SK-N-SH (cell line): ENCODE results near the gene CLASP1.

Experiments used
- CHD2 ChIP-seq: fragments of 150-350 bp; IDR thresholded peaks from 2 replicates; pipeline ENCODE4 v1.6.1; 2018; ENCODE audit warnings: low read length; ENCODE audit not compliant: partially characterized antibody
- CTCF ChIP-seq: fragments of 200-600 bp; sonication (generic); IDR thresholded peaks from 2 replicates; pipeline ENCODE4 v1.6.1; 2017; ENCODE audit warnings: antibody characterized with exemption, mild to moderate bottlenecking, moderate library complexity
- EP300 ChIP-seq, 2 experiments: IDR thresholded peaks; 2 replicates each; pipeline versions ENCODE4 v1.4.0 to v1.6.1; 2012; ENCODE audit warnings: borderline replicate concordance in 1 of 2, low read depth in 1 of 2, low read length in 1 of 2
- EZH2phosphoT487 ChIP-seq: fragments of 200-600 bp; sonication (generic); IDR thresholded peaks from 2 replicates; pipeline ENCODE4 v1.6.1; 2017; ENCODE audit warnings: low read depth, mixed run types, mild to moderate bottlenecking, antibody characterized with exemption, moderate library complexity, borderline replicate concordance
- GABPA ChIP-seq: IDR thresholded peaks from 2 replicates; pipeline ENCODE4 v1.4.0; 2012; ENCODE audit warnings: low read depth, mild to moderate bottlenecking
- GATA2 ChIP-seq: sonication (generic); formaldehyde crosslinking; IDR thresholded peaks from 2 replicates; pipeline ENCODE4 v1.5.0; 2020; ENCODE audit warnings: mild to moderate bottlenecking, missing genetic modification reagents
- PBX3 ChIP-seq: IDR thresholded peaks from 2 replicates; pipeline ENCODE4; 2012
- POLR2AphosphoS5 ChIP-seq: IDR thresholded peaks from 2 replicates; pipeline ENCODE4 v1.6.1; 2012; ENCODE audit warnings: low read depth, low read length
- RAD21 ChIP-seq: IDR thresholded peaks from 2 replicates; pipeline ENCODE4 v1.6.1; 2012; ENCODE audit warnings: mild to moderate bottlenecking, low read length
- RCOR1 ChIP-seq: fragments of 150-350 bp; IDR thresholded peaks from 2 replicates; pipeline ENCODE4 v1.6.1; 2017; ENCODE audit warnings: antibody characterized with exemption, low read length
- REST ChIP-seq: IDR thresholded peaks from 2 replicates; pipeline ENCODE4 v1.6.1; 2012; ENCODE audit warnings: mild to moderate bottlenecking, low read depth, low read length, moderate library complexity
- SIN3A ChIP-seq: IDR thresholded peaks from 2 replicates; pipeline ENCODE4 v1.6.1; 2012; ENCODE audit warnings: low read depth, mild to moderate bottlenecking, low read length, moderate library complexity, borderline replicate concordance
- TEAD4 ChIP-seq: IDR thresholded peaks from 2 replicates; pipeline ENCODE4 v1.4.0; 2012; ENCODE audit warnings: mild to moderate bottlenecking, borderline replicate concordance; ENCODE audit not compliant: insufficient read depth
- YY1 ChIP-seq: IDR thresholded peaks from 2 replicates; pipeline ENCODE4 v1.4.0; 2012; ENCODE audit warnings: low read depth, mild to moderate bottlenecking

GRCh38 chr2:121605820-121606733 lies 43.2 kb downstream of the CLASP1 start:
- no peak for TF ChIP-seq CTCF
- no peak for TF ChIP-seq TEAD4
- TF ChIP-seq GATA2 (CRISPR knock-in tag) = peak; percentile 88
- peak in 1 of 2 experiments; percentile 38; a peak in 1 of 4 replicates for TF ChIP-seq EP300 (IDR thresholded peaks at IDR 0.05; ENCODE audit: borderline replicate concordance in 1 of 2, low read depth in 1 of 2, low read length in 1 of 2)
- no peak; the same call in 1 of the 2 replicates for TF ChIP-seq SIN3A
- no peak for TF ChIP-seq REST
- TF ChIP-seq CHD2 = peak; percentile 48
- TF ChIP-seq POLR2AphosphoS5 = no peak
- no peak for TF ChIP-seq GABPA
- no peak for TF ChIP-seq PBX3
- TF ChIP-seq YY1 = no peak
- TF ChIP-seq EZH2phosphoT487 = no peak
- peak; percentile 80 for TF ChIP-seq RCOR1
- peak; percentile 50 for TF ChIP-seq RAD21
